ENCODE measurements around the gene PMAIP1. TPM values are rescaled to one million over a fixed set of nuclear protein-coding genes. Genes with fewer than 3 reads are reported as not detected.
"Not testable (repeated sequence)": the region's sequence is repeated elsewhere in the genome, so short reads cannot be mapped to it uniquely, and the experiment has no call there.

PMAIP1 gene
- total RNA-seq, 2 donors from 2014 or later = 96.5 to 155 TPM

DNA sequence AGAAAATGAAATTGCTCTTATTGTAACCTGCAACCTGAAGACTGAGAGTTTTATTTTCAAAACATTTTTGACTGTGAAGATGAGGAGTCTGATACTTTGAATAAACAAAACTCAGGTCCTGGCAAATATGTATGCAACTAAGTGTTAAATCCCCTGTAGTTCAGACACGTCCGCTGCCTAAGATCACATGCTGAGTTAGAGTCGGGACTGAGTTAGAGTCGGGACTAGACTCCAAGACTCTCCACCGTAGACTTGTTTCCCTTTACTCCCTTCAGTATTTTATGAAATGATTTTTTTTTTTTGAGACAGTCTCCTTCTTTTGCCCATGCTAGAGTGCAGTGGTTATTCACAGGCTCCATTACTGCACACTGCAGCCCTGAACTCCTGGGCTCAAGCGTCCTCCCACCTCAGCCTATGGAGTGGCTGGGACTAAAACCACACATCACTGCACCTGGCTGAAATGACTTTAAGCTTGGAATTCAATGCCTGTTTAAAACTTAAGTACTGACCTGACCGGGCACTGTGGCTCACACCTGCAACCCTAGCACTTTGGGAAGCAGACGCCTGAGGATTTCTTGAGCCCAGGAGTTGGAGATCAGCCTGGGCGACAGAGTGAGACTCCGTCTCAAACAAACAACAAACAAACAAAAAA lies 28.0 kb upstream of the PMAIP1 start:
- Mint-ChIP-seq H3K4me1 (ENCODE audit: low read depth) (peaks cover 17% of the 10 kb centered on the region), H3K27me3 (ENCODE audit: low read depth) (no peaks in the 10 kb centered on the region), H3K9me3 (no peaks in the 10 kb centered on the region), H3K27ac (peak overlapping the region; percentile 19), H3K36me3 (ENCODE audit: insufficient read depth in 2 of 2) (no peaks in the 10 kb centered on the region), H3K4me3 (no peak overlapping the region)
- ATAC-seq (replicated peaks in 1 of 2) (no peak), DNase-seq (no peak)

DNA sequence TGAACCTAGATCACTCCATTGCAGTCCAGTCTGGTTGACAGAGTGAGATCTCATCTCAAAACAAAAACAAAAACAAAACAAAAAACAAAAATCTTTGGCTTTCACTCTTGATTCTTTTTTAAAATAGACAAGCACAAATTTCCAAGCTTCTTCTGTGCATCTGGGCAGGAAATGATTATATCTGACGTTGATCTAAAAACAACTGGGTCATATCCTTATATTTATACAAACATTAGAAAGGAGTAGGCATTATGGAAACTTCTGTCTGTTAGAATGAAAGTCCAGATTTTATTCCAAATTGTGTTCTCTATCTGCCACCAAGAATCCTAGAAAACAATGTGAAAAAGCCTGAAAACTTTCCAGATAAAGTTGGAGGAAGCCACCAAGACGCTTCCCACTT lies 26.2 kb upstream of the PMAIP1 start:
- no peaks in the 10 kb centered on the region for H3K9me3 Mint-ChIP-seq
- DNase-seq = no peak
- H3K27me3 Mint-ChIP-seq (ENCODE audit: low read depth) = no peaks in the 10 kb centered on the region
- no peak overlapping the region for H3K27ac Mint-ChIP-seq
- no peak overlapping the region for H3K4me3 Mint-ChIP-seq
- peaks cover 20% of the 10 kb centered on the region for H3K4me1 Mint-ChIP-seq (ENCODE audit: low read depth)
- no peak for ATAC-seq (replicated peaks in 1 of 2)
- no peaks in the 10 kb centered on the region for H3K36me3 Mint-ChIP-seq (ENCODE audit: insufficient read depth in 2 of 2)

DNA sequence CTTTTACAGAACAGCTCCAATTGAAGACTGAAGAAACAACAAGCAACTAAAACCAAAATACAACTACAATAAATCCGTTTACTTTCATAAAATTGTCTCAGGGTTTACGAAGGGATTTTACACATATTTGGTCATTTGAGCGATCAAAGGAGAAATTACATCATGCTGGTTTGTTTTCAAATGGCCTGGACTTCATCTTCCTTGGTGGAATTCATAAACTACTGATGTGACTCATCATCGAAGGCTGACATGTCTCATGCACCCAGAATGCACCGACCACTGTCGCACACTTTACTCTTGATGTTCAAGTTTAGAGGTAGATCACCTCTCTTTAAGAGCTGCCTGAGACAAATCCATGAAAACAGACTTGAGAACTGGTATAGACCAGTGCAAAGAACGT lies 25.6 kb upstream of the PMAIP1 start:
- H3K9me3 Mint-ChIP-seq = no peaks in the 10 kb centered on the region
- ATAC-seq (replicated peaks in 1 of 2) (no peak), DNase-seq (no peak)
- no peak overlapping the region for H3K4me3 Mint-ChIP-seq
- no peaks in the 10 kb centered on the region for H3K27me3 Mint-ChIP-seq (ENCODE audit: low read depth)
- no peaks in the 10 kb centered on the region for H3K36me3 Mint-ChIP-seq (ENCODE audit: insufficient read depth in 2 of 2)
- H3K27ac Mint-ChIP-seq = no peak overlapping the region
- peaks cover 24% of the 10 kb centered on the region for H3K4me1 Mint-ChIP-seq (ENCODE audit: low read depth)

DNA sequence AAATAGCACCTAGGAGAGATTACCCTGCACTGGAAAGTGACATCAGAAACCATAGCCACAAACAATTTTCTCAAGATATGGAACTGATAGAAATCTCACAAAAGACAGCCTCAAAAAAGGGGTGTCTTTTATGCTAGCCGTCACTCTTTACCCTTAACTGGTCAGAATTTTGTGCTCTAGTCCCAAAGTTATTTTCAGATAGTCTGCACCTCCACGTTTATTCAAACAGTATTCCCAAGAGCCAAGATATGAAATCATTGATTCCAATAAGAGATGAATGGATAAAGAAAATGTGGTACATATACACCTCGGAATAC lies 23.5 kb upstream of the PMAIP1 start:
- Mint-ChIP-seq H3K27ac (no peak overlapping the region), H3K9me3 (no peaks in the 10 kb centered on the region), H3K4me1 (ENCODE audit: low read depth) (peaks cover 29% of the 10 kb centered on the region), H3K36me3 (ENCODE audit: insufficient read depth in 2 of 2) (no peaks in the 10 kb centered on the region), H3K27me3 (ENCODE audit: low read depth) (no peaks in the 10 kb centered on the region), H3K4me3 (no peak overlapping the region)
- DNase-seq = no peak
- ATAC-seq (replicated peaks in 1 of 2) = peak in 1 of 2 donors; percentile 44

DNA sequence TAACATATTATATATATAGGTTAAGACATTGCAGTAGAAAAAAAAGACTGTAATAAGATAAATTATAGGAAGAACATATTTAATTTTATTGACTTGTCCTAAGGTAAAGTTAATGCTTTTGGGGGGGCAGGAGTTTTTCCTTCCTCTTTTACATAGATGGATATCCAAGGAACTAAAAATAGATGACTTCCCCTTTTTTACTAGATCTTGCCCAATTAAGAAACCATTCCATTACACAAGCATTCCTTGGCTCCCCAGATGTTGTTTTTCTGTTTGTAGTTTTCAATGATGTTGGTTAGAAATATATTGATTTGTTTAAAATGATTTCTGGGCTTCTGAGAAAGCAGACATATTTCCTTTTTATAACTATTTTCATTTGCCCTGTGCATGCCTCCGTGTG lies 22.4 kb upstream of the PMAIP1 start:
- ATAC-seq (replicated peaks in 1 of 2) (no peak), DNase-seq (no peak)
- Mint-ChIP-seq H3K4me1 (ENCODE audit: low read depth) (peaks cover 39% of the 10 kb centered on the region), H3K27ac (no peak overlapping the region), H3K9me3 (no peaks in the 10 kb centered on the region), H3K4me3 (no peak overlapping the region), H3K36me3 (ENCODE audit: insufficient read depth in 2 of 2) (no peaks in the 10 kb centered on the region), H3K27me3 (ENCODE audit: low read depth) (no peaks in the 10 kb centered on the region)

DNA sequence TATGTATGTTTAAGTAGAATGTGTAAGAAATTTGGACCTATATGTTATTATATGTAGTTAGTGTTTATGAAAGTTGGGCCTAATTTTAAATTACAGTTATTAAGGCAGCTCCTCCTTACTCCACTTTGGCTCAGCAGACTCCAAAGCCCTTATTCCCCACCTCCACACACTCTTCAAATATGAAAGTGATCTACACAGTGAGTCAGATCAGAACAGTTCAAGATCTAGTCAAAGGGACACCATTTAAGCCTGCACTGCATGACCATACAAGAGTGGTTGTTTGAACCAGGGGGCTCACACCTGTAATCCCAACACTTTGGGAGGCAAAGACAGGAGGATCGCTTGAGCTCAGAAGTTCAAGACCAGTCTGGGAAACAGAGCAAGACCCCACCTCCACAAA lies 21.2 kb upstream of the PMAIP1 start:
- no peaks in the 10 kb centered on the region for H3K9me3 Mint-ChIP-seq
- peak; percentile 67 to 75 for ATAC-seq (replicated peaks in 1 of 2)
- H3K27me3 Mint-ChIP-seq (ENCODE audit: low read depth) = peaks cover 8% of the 10 kb centered on the region
- no peaks in the 10 kb centered on the region for H3K36me3 Mint-ChIP-seq (ENCODE audit: insufficient read depth in 2 of 2)
- DNase-seq = no peak
- no peak overlapping the region for H3K4me3 Mint-ChIP-seq
- H3K27ac Mint-ChIP-seq = no peak overlapping the region
- H3K4me1 Mint-ChIP-seq (ENCODE audit: low read depth) = peaks cover 52% of the 10 kb centered on the region

DNA sequence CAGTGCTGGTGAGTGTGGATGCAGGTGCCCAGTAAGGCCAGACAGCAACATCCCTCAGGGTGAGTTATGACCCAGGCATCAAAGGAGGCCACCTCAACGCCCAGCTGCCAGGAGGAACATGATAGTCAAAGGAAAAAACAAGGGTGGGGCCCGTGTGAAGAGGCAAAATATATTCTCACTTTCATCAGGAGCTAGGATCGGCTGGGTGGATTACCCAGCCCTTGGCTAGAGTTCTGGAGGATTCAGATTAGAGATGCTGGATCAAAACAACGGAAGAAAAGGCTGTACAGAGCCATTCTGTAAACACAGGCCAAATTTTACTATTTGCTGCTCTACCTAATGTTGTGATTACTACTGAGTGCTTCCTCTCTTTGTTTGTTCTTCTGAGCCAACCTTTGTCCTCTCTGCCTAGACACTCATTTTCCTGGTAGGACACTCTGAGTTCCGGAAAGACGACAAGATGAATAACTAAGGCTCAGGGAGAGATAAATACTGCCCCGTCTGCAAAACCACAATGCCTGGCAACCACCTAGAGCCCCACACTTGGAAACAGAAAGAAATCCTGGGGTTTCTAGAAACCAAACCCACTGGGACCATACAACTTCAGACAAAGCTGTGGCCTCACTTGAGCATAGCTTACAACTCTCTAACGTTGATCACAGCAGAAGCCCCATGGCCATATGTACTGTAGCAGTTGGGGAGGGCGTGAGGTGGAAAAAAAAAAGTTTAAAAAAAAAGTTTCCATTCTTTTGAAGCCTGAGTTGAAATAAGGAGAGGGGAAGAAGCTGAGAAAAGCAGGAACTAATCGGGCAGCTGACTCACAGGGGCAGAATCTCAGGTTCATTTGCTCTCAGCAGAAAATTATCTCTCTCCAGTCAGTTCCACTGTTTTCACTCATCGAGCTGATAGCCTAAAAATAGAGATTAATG lies 17.8 kb upstream of the PMAIP1 start:
- Mint-ChIP-seq H3K27ac (peak overlapping the region; percentile 75), H3K9me3 (no peaks in the 10 kb centered on the region), H3K36me3 (ENCODE audit: insufficient read depth in 2 of 2) (peaks cover 2 to 3% of the 10 kb centered on the region in 2 donors), H3K27me3 (ENCODE audit: low read depth) (peaks cover 8% of the 10 kb centered on the region), H3K4me3 (peak overlapping the region; percentile 60 to 69), H3K4me1 (ENCODE audit: low read depth) (peaks cover 53% of the 10 kb centered on the region)
- DNase-seq = peak in 1 of 2 donors; percentile 23
- ATAC-seq (replicated peaks in 1 of 2) = peak; percentile 52 to 66

DNA sequence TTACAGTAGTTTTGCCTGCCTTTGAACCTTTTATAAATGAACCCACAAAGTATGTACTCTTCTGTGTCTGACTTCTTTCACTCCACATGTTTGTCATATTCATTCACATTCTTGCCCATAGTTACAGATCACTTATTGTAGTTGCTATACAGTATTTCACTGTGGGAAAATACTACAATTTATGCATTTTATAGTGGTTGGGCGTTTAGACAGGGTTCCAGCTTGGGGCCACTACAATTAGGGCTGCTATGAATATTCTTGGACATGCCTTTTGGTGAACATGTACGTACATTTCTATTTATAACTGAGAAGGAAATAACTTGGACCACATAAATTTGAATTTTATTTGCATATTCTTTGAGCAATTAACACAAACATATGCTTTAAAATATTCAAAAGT lies 15.4 kb upstream of the PMAIP1 start:
- no peak for ATAC-seq (replicated peaks in 1 of 2)
- Mint-ChIP-seq H3K27ac (no peak overlapping the region), H3K36me3 (ENCODE audit: insufficient read depth in 2 of 2) (peaks cover 2 to 3% of the 10 kb centered on the region in 2 donors), H3K9me3 (peaks cover 0 to 2% of the 10 kb centered on the region in 2 donors), H3K27me3 (ENCODE audit: low read depth) (peaks cover 8% of the 10 kb centered on the region), H3K4me1 (ENCODE audit: low read depth) (peaks cover 46% of the 10 kb centered on the region), H3K4me3 (no peak overlapping the region)
- no peak for DNase-seq

DNA sequence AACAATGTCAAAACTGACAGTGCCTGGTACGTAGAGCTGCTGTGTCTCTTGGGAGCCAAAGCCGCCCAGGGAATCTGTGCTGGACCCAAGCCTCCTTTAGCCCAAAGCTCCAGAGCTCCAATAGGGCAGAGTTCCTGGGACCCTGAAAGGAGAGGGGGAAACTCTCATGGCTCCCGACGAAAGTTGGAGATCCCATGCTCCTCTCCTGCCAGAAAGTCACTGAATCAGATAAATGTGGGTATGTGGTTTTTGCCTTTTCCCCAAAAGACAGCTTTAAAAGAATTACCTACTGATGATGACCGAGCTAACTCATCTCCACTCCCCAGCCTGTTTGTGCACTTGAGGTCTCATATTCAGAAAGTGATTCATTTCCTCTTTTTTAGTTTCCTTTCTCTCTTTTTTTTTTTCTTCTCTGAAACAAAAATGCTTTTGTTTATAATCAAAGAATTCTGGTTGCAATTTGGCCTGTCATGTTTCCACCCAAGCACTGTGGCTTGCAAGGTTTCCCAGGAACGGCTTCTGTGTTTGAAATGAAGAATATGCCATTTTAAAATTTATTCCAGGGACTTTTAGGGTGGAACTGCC lies 14.1 kb upstream of the PMAIP1 start:
- Mint-ChIP-seq H3K9me3 (peaks cover 0 to 2% of the 10 kb centered on the region in 2 donors), H3K4me3 (peak overlapping the region; percentile 25 to 90), H3K27ac (peak overlapping the region; percentile 96), H3K4me1 (ENCODE audit: low read depth) (peaks cover 41% of the 10 kb centered on the region), H3K36me3 (ENCODE audit: insufficient read depth in 2 of 2) (peaks cover 2 to 3% of the 10 kb centered on the region in 2 donors), H3K27me3 (ENCODE audit: low read depth) (peaks cover 8% of the 10 kb centered on the region)
- peak; percentile 35 to 54 for DNase-seq
- ATAC-seq (replicated peaks in 1 of 2) = peak; percentile 87 to 92

DNA sequence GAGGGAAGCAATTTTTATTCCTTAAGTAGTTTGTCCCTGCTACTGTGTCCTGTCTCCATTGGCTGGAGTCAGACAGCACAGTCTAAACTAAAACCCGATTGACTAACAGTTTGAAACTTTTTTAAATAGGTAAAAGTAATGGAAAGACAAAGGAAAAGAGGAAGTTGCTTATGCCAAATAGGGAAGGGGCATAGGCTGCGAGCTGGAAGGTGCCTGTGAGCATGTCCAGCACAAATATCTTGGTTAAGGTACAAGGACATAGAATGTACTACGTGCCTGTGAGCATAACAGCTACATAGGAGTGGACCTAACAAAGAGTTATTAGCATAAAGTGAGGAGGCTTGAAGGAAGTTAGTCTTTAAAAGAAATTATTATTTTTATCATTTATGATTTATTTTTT lies 13.4 kb upstream of the PMAIP1 start:
- peak overlapping the region; percentile 25 to 90 for H3K4me3 Mint-ChIP-seq

DNA sequence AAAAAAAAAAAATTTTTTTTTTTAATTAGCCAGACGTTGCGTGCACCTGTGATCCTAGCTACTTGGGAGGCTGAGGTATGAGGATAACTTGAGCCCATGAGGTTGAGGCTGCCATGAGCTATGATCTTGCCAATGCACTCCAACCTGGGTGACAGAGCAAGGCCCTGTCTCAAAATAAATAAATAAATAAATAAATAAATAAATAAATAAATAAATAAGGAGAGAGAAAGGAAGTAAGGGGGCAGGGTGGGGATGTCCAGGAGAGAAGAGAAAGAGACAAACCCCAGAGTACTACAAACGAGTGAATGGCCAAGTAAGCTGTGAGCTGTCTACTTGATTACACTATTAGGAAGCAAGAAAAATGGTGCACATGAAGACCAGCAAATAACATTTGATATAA lies 7.7 kb upstream of the PMAIP1 start:
- Mint-ChIP-seq H3K4me1 (ENCODE audit: low read depth) (peaks cover 4% of the 10 kb centered on the region), H3K4me3 (no peak overlapping the region), H3K27me3 (ENCODE audit: low read depth) (no peaks in the 10 kb centered on the region), H3K36me3 (ENCODE audit: insufficient read depth in 2 of 2) (no peaks in the 10 kb centered on the region), H3K27ac (no peak overlapping the region), H3K9me3 (peaks cover 0 to 2% of the 10 kb centered on the region in 2 donors)
- no peak for DNase-seq
- ATAC-seq (replicated peaks in 1 of 2) = no peak

More for the DNA sequence above, 13.4 kb upstream of the PMAIP1 start:
- DNase-seq; H3K36me3 Mint-ChIP-seq (ENCODE audit: insufficient read depth in 2 of 2); H3K9me3 Mint-ChIP-seq; H3K27me3 Mint-ChIP-seq (ENCODE audit: low read depth); ATAC-seq (replicated peaks in 1 of 2): not testable (repeated sequence)
- Mint-ChIP-seq H3K27ac (peak overlapping the region; percentile 96), H3K4me1 (ENCODE audit: low read depth) (peaks cover 40% of the 10 kb centered on the region)

DNA sequence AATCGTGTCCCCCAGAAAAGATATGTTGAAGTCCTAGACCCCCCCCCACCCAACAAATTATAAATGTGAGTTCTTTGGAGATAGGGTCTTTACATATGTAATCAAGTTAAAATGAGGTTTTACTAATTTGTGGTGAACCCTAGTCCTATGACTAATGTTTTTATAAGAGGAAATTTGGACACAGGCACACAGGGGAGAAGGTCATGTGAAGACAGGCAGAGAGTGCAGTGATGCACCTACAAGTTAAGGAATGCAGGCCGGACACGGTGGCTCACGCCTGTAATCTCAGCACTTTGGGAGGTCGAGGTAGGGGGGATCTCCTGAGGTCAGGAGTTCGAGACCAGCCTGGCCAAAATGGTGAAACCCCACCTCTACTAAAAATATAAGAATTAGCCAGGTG lies 5.8 kb upstream of the PMAIP1 start:
- no peak overlapping the region for H3K27ac Mint-ChIP-seq
- H3K9me3 Mint-ChIP-seq = no peaks in the 10 kb centered on the region
- DNase-seq = no peak
- peaks cover 12% of the 10 kb centered on the region for H3K4me1 Mint-ChIP-seq (ENCODE audit: low read depth)
- no peaks in the 10 kb centered on the region for H3K27me3 Mint-ChIP-seq (ENCODE audit: low read depth)
- no peaks in the 10 kb centered on the region for H3K36me3 Mint-ChIP-seq (ENCODE audit: insufficient read depth in 2 of 2)
- no peak for ATAC-seq (replicated peaks in 1 of 2)
- H3K4me3 Mint-ChIP-seq = no peak overlapping the region

DNA sequence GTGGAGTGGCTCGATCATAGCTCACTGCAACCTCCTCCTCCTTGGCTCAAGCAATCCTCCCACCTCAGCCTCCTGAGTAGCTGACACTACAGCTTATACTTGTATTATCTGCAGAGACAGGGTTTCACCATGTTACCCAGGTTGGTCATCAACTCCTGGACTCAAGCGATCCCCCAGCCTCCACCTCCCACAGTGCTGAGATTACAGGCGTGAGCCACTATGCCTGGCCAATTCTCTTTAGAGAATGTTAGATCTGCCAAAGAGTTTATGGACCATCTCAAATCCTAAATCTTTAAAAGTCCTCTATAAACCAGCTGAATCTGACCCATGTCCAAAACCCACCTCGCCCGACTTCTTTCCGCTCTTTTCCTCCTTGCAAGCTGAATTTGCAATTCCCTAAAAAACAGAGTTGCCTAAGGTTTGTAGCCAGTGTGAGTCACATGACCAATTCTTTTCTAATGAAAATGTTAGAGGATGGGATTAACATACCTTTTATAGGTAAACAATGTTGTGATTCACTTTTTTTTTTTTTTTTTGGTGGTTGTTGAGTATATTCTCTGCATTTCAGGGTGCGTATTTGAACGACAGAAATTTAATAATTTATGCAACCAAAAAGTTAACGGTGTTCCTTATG lies 2.4 kb upstream of the PMAIP1 start:
- Mint-ChIP-seq H3K27ac (no peak overlapping the region), H3K9me3 (no peaks in the 10 kb centered on the region), H3K36me3 (ENCODE audit: insufficient read depth in 2 of 2) (peaks cover 11 to 21% of the 10 kb centered on the region in 2 donors), H3K4me1 (ENCODE audit: low read depth) (peaks cover 25% of the 10 kb centered on the region), H3K4me3 (no peak overlapping the region), H3K27me3 (ENCODE audit: low read depth) (no peaks in the 10 kb centered on the region)
- DNase-seq = no peak
- no peak for ATAC-seq (replicated peaks in 1 of 2)
